Heart left ventricle (tissue), 16 donors: Measurements from ENCODE around the gene DOCK9. TPM values are rescaled to one million over a fixed set of nuclear protein-coding genes. Genes with fewer than 3 reads are reported as not detected.
A peak's percentile ranks its signal among the peaks of the same experiment; 100 is the strongest.

Experiments
- ATAC-seq, 4 donors: fragments of 200-7000 bp; cut with Tn5 transposase; one replicate each; pipeline ENCODE4 v1.9.1; 2020 to 2022; ENCODE audit warnings: moderate library complexity in 4 of 4, mild to moderate bottlenecking in 3 of 4, moderate number of reproducible peaks in 1 of 4
- DNase-seq, 5 donors: peaks; one replicate each; pipeline ENCODE4 v3.0.0-alpha.2; 2020
- H3K27ac ChIP-seq, 12 donors: fragments of 200-600 bp; sonication (generic) in 4 of 12; one replicate each; pipeline versions ENCODE4 v1.5.0 to v1.8.0; 2016 to 2022; ENCODE audit warnings: mild to moderate bottlenecking in 2 of 12
- H3K27me3 ChIP-seq, 9 donors: fragments of 200-600 bp; sonication (generic) in 2 of 9; one replicate each; pipeline versions ENCODE4 v1.5.1 to v1.8.0; 2016 to 2022; ENCODE audit warnings: mild to moderate bottlenecking in 3 of 9
- H3K36me3 ChIP-seq, 9 donors: fragments of 200-600 bp; sonication (generic) in 2 of 9; one replicate each; pipeline versions ENCODE4 v1.5.0 to v1.8.0; 2018 to 2022; ENCODE audit warnings: mild to moderate bottlenecking in 2 of 9
- H3K4me1 ChIP-seq, 12 donors: fragments of 200-600 bp; sonication (generic) in 4 of 12; one replicate each; pipeline versions ENCODE4 v1.5.0 to v1.8.0; 2016 to 2022; ENCODE audit warnings: mild to moderate bottlenecking in 3 of 12
- H3K4me3 ChIP-seq, 12 donors: fragments of 200-600 bp; sonication (generic) in 4 of 12; one replicate each; pipeline versions ENCODE4 v1.5.0 to v1.8.0; 2017 to 2022; ENCODE audit warnings: mild to moderate bottlenecking in 9 of 12, moderate library complexity in 4 of 12
- H3K9me3 ChIP-seq, 12 donors: fragments of 200-600 bp; sonication (generic) in 4 of 12; one replicate each; pipeline versions ENCODE4 v1.5.0 to v1.8.0; 2016 to 2022; ENCODE audit warnings: mild to moderate bottlenecking in 1 of 12
- CTCF ChIP-seq, 12 donors: fragments of 200-600 bp; sonication (generic) in 4 of 12; IDR thresholded peaks; one replicate each; pipeline versions ENCODE4 v1.5.0 to v1.8.0; 2018 to 2022; ENCODE audit warnings: antibody characterized with exemption in 12 of 12, mild to moderate bottlenecking in 5 of 12
- POLR2A ChIP-seq, 2 donors: fragments of 450-650 bp; IDR thresholded peaks; one replicate each; pipeline ENCODE4 v1.6.1; 2017; ENCODE audit warnings: antibody characterized with exemption in 2 of 2, mild to moderate bottlenecking in 2 of 2, moderate library complexity in 2 of 2
- WGBS, 4 donors: extraction: QIAGEN DNeasy Blood & Tissue Kit in 2 of 4; methylation state at CpG; one replicate each; pipeline versions ENCODE4 v1.1.5 to v1.1.7; 2013 to 2018; 5-methylcytosine and 5-hydroxymethylcytosine counted together
- intact Hi-C, 10 donors: fragments of 100-400 bp; cut with DNase I; formaldehyde crosslinking; loops; one replicate each; pipeline versions ENCODE4 v1.11.1 to v1.14.2; 2022
- polyA plus RNA-seq, 2 donors: library from polyadenylated mRNA; stranded (reverse); fragments of 200-250 nt; gene quantifications; one replicate each; pipeline ENCODE4 v1.2.3, GENCODE V29; 2013
- total RNA-seq, 9 donors: library from RNA; depleted of rRNA in 2 of 9; stranded (reverse); fragments of >200 nt in 2 of 9; fragmentation: NEBNext Ultra II Directional in 3 of 9; extraction: Animal tissue kit (Norgen Biotek cat#: 25700) in 3 of 9; gene quantifications; one replicate each; pipeline versions ENCODE4 v1.1.0 to v1.2.4, GENCODE V29; 2016 to 2023
- donor health status: ischemic (EF 13 %, LVEDD 7.1; RV severe dilation, severe dysfunction).
- donor health status: healthy with polysubstance abuse.
- donor health status: DM: no; HTN: yes; CAD: no.
- donor health status: DM: no; HTN: no; CAD: no.
- donor health status: ischemic (EF 25% LVEDD 6.9; RV normal size, moderate dysfunction).
- donor health status: ischemic (EF 25% LVEDD 5.7; RV mildly dilated, moderate dysfunction).
- donor health status: healthy.
- donor health status: DM: yes; HTN: yes; CAD: no.
- donor health status: ischemic (EF 35%, LVEDD 5.7; RV mildly dilated, moderate dysfunction).
- donor health status: nonischemic (EF 11% LVEDD 7.7; RV severe dilation, severe dysfunction).
- donor health status: DM: yes; HTN: yes; CAD: no.
- donor health status: PGD.
- donor health status: ischemic (EF 29% LVEDD 5.4; RV normal size, mild dysfunction).
- donor health status: nonischemic (EF 23%, LVEDD 6.1; RV moderate dilation, normal function).

The DOCK9 gene
- total and polyA plus RNA-seq, 11 donors = 21.4 to 128 (median 45.2) TPM

GRCh38 chr13:98997738-98998641 is 20.1 kb upstream of the DOCK9 start:
- 73 to 79% (median 77%) methylated on average over 8 to 9 of the region's 9 CpGs for WGBS, 4 donors
- ATAC-seq = peak in 2 of 4 donors; percentile 21 to 27
- Histone ChIP-seq H3K4me3 (no peak overlapping the region), H3K4me1 (peaks cover 0 to 49% (median 33%) of the 10 kb centered on the region in 12 donors), H3K36me3 (no peaks in the 10 kb centered on the region), H3K9me3 (no peaks in the 10 kb centered on the region), H3K27ac (peak overlapping the region in 8 of 12 donors; percentile 5 to 74 (median 53)), H3K27me3 (no peaks in the 10 kb centered on the region)
- intact Hi-C loops = no loop called here
- no peak for TF ChIP-seq CTCF (IDR thresholded peaks at IDR 0.05)
- no peak for TF ChIP-seq POLR2A (IDR thresholded peaks at IDR 0.05)
- DNase-seq = no peak

- Histone ChIP-seq H3K27me3 (no peaks in the 10 kb centered on the region), H3K4me1 (peaks cover 0 to 45% (median 33%) of the 10 kb centered on the region in 12 donors), H3K27ac (peak overlapping the region in 1 of 12 donors; percentile 33), H3K9me3 (no peaks in the 10 kb centered on the region), H3K4me3 (no peak overlapping the region), H3K36me3 (no peaks in the 10 kb centered on the region)
- no peak for DNase-seq
- intact Hi-C loops = no loop called here
- no peak for ATAC-seq
- TF ChIP-seq CTCF (IDR thresholded peaks at IDR 0.05) = no peak
- TF ChIP-seq POLR2A (IDR thresholded peaks at IDR 0.05) = no peak
- WGBS, 4 donors = 91 to 97% (median 94%) methylated on average over 11 of the region's 11 CpGs
These were observed 19.3 kb upstream of the DOCK9 start for GRCh38 chr13:98997011-98997730.

GRCh38 chr13:98996046-98996445 is 18.2 kb upstream of the DOCK9 start:
- WGBS, 4 donors = 95 to 99% (median 97%) methylated on average over 5 of the region's 5 CpGs
- no peak for TF ChIP-seq POLR2A (IDR thresholded peaks at IDR 0.05)
- TF ChIP-seq CTCF (IDR thresholded peaks at IDR 0.05) = no peak
- H3K27me3 ChIP-seq = no peaks in the 10 kb centered on the region
- H3K4me1 ChIP-seq = peaks cover 0 to 42% (median 31%) of the 10 kb centered on the region in 12 donors
- intact Hi-C loops = no loop called here
- no peak overlapping the region for H3K27ac ChIP-seq
- H3K9me3 ChIP-seq = no peaks in the 10 kb centered on the region
- ATAC-seq (no peak), DNase-seq (no peak)
- H3K36me3 ChIP-seq = no peaks in the 10 kb centered on the region
- no peak overlapping the region for H3K4me3 ChIP-seq

GRCh38 chr13:98994896-98995295 is 17.0 kb upstream of the DOCK9 start:
- Histone ChIP-seq H3K27me3 (no peaks in the 10 kb centered on the region), H3K36me3 (no peaks in the 10 kb centered on the region), H3K4me3 (no peak overlapping the region), H3K9me3 (no peaks in the 10 kb centered on the region), H3K27ac (no peak overlapping the region), H3K4me1 (peaks cover 0 to 31% (median 19%) of the 10 kb centered on the region in 12 donors)
- DNase-seq = no peak
- TF ChIP-seq POLR2A (IDR thresholded peaks at IDR 0.05) (no peak), CTCF (IDR thresholded peaks at IDR 0.05) (no peak)
- no peak for ATAC-seq
- 70 to 82% (median 75%) methylated on average over 6 of the region's 6 CpGs for WGBS, 4 donors
- intact Hi-C loops = no loop called here
